HG02759 (cell line): ENCODE data around the gene WDR48.

Experiments used
- ATAC-seq: cut with Tn5 transposase; IDR thresholded peaks from one replicate; pipeline ENCODE4 v1.9.1; 2021; ENCODE audit warnings: mild to moderate bottlenecking, moderate library complexity; ENCODE audit not compliant: unreplicated experiment

The WDR48 gene

GRCh38 chr3:39118931-39119660, 67.3 kb downstream of the WDR48 start:
- ATAC-seq, result no peak

GRCh38 chr3:39121621-39122020, 69.8 kb downstream of the WDR48 start:
- ATAC-seq, result no peak

- ATAC-seq, result peak; percentile 78
Measured at GRCh38 chr3:39122813-39123212, 71.0 kb downstream of the WDR48 start.

- no peak for ATAC-seq
Measured at GRCh38 chr3:39124876-39125840, 73.3 kb downstream of the WDR48 start.

- no peak for ATAC-seq
Measured at GRCh38 chr3:39125841-39126500, 74.2 kb downstream of the WDR48 start.

GRCh38 chr3:39126532-39127071, 74.8 kb downstream of the WDR48 start:
- no peak for ATAC-seq

GRCh38 chr3:39127269-39127907, 75.6 kb downstream of the WDR48 start:
- no peak for ATAC-seq

GRCh38 chr3:39127908-39128304, 76.1 kb downstream of the WDR48 start:
- no peak for ATAC-seq

GRCh38 chr3:39128951-39129350, 77.1 kb downstream of the WDR48 start:
- ATAC-seq, result no peak

GRCh38 chr3:39130026-39130425, 78.2 kb downstream of the WDR48 start:
- no peak for ATAC-seq

GRCh38 chr3:39130693-39131265, 79.0 kb downstream of the WDR48 start:
- ATAC-seq, result no peak

GRCh38 chr3:39132096-39133092, 80.6 kb downstream of the WDR48 start:
- ATAC-seq, result no peak

- ATAC-seq, result no peak
Measured at GRCh38 chr3:39133093-39133490, 81.3 kb downstream of the WDR48 start.

GRCh38 chr3:39133822-39134221, 82.0 kb downstream of the WDR48 start:
- no peak for ATAC-seq

- no peak for ATAC-seq
Measured at GRCh38 chr3:39134305-39134704, 82.5 kb downstream of the WDR48 start.

- no peak for ATAC-seq
Measured at GRCh38 chr3:39135170-39135805, 83.5 kb downstream of the WDR48 start.

- ATAC-seq, result no peak
Measured at GRCh38 chr3:39136533-39137434, 85.0 kb downstream of the WDR48 start.
